Measurements from ENCODE around the gene LYZL6.

- TF ChIP-seq CTCF (IDR thresholded peaks at IDR 0.05) (no peak), POLR2A (IDR thresholded peaks at IDR 0.05) (no peak)
These were observed 10.2 kb upstream of the LYZL6 start for GRCh38 chr17:35953720-35954119.
